ENCODE data around the gene SPATA16. TPM values are rescaled to one million over a fixed set of nuclear protein-coding genes. Genes with fewer than 3 reads are reported as not detected.

Gene SPATA16
- total RNA-seq, 4 donors from 2014 or later = not detected

GRCh38 chr3:172924546-172924945, 216.5 kb downstream of the SPATA16 start:
- H3K4me1 ChIP-seq = no peaks in the 10 kb centered on the region
- no peak overlapping the region for H3K27ac ChIP-seq
- H3K9me3 ChIP-seq = no peaks in the 10 kb centered on the region
- no peaks in the 10 kb centered on the region for H3K36me3 ChIP-seq
- H3K27me3 ChIP-seq = no peaks in the 10 kb centered on the region
- DNase-seq = no peak
- intact Hi-C loops (cut with DNase I) = no loop called here
- no peak for TF ChIP-seq POLR2A (IDR thresholded peaks at IDR 0.05)
- no peak for TF ChIP-seq CTCF (IDR thresholded peaks at IDR 0.05)
- no peak overlapping the region for H3K4me3 ChIP-seq
- WGBS, 2 donors = 52 to 82% methylated on average over 3 of the region's 3 CpGs

GRCh38 chr3:172919297-172919683, 221.7 kb downstream of the SPATA16 start:
- no peak for TF ChIP-seq POLR2A (IDR thresholded peaks at IDR 0.05)
- TF ChIP-seq CTCF (IDR thresholded peaks at IDR 0.05) = no peak
- 70 to 80% methylated on average over 2 of the region's 2 CpGs for WGBS, 2 donors
- no peak for DNase-seq
- Histone ChIP-seq H3K27me3 (no peaks in the 10 kb centered on the region), H3K36me3 (no peaks in the 10 kb centered on the region), H3K9me3 (no peaks in the 10 kb centered on the region), H3K4me1 (peaks cover 0 to 7% (median 0%) of the 10 kb centered on the region in 3 donors), H3K27ac (no peak overlapping the region), H3K4me3 (no peak overlapping the region)
- intact Hi-C loops (cut with DNase I) = no loop called here

- no peak overlapping the region for H3K4me3 ChIP-seq
- intact Hi-C loops (cut with DNase I) = no loop called here
- no peaks in the 10 kb centered on the region for H3K36me3 ChIP-seq
- no peak overlapping the region for H3K27ac ChIP-seq
- no peak for TF ChIP-seq POLR2A (IDR thresholded peaks at IDR 0.05)
- TF ChIP-seq CTCF (IDR thresholded peaks at IDR 0.05) = no peak
- peaks cover 0 to 7% (median 0%) of the 10 kb centered on the region in 3 donors for H3K4me1 ChIP-seq
- H3K27me3 ChIP-seq = no peaks in the 10 kb centered on the region
- no peaks in the 10 kb centered on the region for H3K9me3 ChIP-seq
- 23 to 32% methylated on average over 3 of the region's 3 CpGs for WGBS, 2 donors
- no peak for DNase-seq
Observed at GRCh38 chr3:172918568-172919296, 222.3 kb downstream of the SPATA16 start.

- WGBS, 2 donors = 13 to 28% methylated on average over 3 of the region's 3 CpGs
- Histone ChIP-seq H3K27ac (no peak overlapping the region), H3K4me1 (peaks cover 0 to 7% (median 0%) of the 10 kb centered on the region in 3 donors), H3K4me3 (no peak overlapping the region), H3K27me3 (no peaks in the 10 kb centered on the region), H3K9me3 (no peaks in the 10 kb centered on the region), H3K36me3 (no peaks in the 10 kb centered on the region)
- DNase-seq = no peak
- intact Hi-C loops (cut with DNase I) = no loop called here
- TF ChIP-seq POLR2A (IDR thresholded peaks at IDR 0.05) (no peak), CTCF (IDR thresholded peaks at IDR 0.05) (no peak)
Observed at GRCh38 chr3:172918165-172918564, 222.9 kb downstream of the SPATA16 start.

GRCh38 chr3:172915911-172916514, 225.0 kb downstream of the SPATA16 start:
- intact Hi-C loops (cut with DNase I) = no loop called here
- H3K27me3 ChIP-seq = no peaks in the 10 kb centered on the region
- H3K4me1 ChIP-seq = peaks cover 0 to 7% (median 0%) of the 10 kb centered on the region in 3 donors
- no peaks in the 10 kb centered on the region for H3K36me3 ChIP-seq
- TF ChIP-seq CTCF (IDR thresholded peaks at IDR 0.05) = no peak
- no peak for TF ChIP-seq POLR2A (IDR thresholded peaks at IDR 0.05)
- WGBS, 2 donors = 20 to 37% methylated on average over 1 of the region's 1 CpG
- no peak overlapping the region for H3K4me3 ChIP-seq
- no peak for DNase-seq
- H3K27ac ChIP-seq = no peak overlapping the region
- no peaks in the 10 kb centered on the region for H3K9me3 ChIP-seq
